CD4-positive, alpha-beta T cell treated with Interleukin-2 at 100 ng/mL for 4 hours (primary cell): ENCODE data around the gene ERLEC1.
"Not testable (repeated sequence)": the region's sequence is repeated elsewhere in the genome, so short reads cannot be mapped to it uniquely, and the experiment has no call there.

Experiments used
- DNase-seq: peaks from one replicate; pipeline ENCODE4 v3.0.0-alpha.2; 2020; ENCODE audit warnings: low spot score

ERLEC1 gene, protein sequence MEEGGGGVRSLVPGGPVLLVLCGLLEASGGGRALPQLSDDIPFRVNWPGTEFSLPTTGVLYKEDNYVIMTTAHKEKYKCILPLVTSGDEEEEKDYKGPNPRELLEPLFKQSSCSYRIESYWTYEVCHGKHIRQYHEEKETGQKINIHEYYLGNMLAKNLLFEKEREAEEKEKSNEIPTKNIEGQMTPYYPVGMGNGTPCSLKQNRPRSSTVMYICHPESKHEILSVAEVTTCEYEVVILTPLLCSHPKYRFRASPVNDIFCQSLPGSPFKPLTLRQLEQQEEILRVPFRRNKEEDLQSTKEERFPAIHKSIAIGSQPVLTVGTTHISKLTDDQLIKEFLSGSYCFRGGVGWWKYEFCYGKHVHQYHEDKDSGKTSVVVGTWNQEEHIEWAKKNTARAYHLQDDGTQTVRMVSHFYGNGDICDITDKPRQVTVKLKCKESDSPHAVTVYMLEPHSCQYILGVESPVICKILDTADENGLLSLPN

DNA sequence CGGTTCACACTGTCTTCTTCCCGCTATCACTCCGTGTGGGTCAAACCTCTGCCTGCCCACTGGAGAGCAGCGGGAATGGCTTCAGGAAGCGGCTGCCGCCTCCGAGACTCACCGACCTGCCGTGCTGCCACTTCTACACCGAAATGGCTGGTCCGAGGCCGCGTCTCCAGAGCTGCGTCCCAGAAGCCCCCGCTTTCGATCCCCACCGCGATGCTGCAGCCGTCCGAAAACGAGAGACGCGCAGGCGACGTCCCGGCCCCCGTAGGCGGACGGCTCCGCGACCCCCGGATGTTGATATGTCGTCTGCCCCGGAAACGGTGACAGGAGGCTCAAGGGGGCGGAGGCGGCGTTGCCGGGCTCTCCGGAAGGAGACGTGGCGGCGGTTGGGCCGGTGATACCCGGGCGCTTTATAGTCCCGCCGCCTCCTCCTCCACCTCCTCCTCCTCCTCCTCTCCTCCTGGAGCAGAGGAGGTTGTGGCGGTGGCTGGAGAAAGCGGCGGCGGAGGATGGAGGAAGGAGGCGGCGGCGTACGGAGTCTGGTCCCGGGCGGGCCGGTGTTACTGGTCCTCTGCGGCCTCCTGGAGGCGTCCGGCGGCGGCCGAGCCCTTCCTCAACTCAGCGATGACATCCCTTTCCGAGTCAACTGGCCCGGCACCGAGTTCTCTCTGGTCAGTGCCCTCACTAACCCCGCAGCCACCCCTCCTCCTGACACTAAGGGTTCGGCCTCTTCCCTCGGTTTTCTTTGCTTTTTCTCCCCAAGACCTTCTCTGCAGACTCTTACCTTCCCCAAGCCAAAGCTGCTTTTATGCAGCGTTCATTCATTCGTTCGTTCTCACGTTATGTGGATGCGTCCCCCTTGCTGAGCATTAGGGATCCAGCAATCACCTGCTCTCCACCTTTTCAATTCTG lies at the start of gene ERLEC1, which contains the start of gene ASB3:
TSS of gene ERLEC1 (plus strand) at position 340 of the 909 bp plus-strand sequence. CDS start at position 507, 167 bp downstream.
TSS of gene ASB3 (minus strand) at position 249 of the 909 bp plus-strand sequence. CDS start 21,381 bp downstream, outside the sequence.
- DNase-seq = peak; percentile 86

DNA sequence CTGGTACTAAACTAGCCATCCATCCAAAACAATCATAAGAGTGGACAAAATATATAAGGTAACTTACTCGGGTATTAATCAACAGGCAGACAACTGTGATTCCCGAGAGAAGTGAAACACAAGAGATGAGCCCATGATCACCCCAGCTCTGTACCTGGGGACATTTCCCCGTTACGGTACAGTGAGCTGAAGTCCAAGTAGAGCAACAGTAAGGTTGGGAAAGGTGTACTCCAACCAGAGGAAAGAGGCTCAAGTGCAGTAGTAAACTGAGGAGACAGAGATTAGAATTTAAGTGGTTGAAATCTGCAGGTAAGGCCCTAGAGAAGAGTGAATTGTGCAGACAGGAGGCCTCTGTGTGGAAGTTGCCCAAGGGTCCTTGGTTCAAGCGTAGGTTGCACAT lies 49.8 kb upstream of the ERLEC1 start:
- no peak for DNase-seq

- DNase-seq = no peak
Measured at GRCh38 chr2:53739032-53739431, 47.8 kb upstream of the ERLEC1 start.

DNA sequence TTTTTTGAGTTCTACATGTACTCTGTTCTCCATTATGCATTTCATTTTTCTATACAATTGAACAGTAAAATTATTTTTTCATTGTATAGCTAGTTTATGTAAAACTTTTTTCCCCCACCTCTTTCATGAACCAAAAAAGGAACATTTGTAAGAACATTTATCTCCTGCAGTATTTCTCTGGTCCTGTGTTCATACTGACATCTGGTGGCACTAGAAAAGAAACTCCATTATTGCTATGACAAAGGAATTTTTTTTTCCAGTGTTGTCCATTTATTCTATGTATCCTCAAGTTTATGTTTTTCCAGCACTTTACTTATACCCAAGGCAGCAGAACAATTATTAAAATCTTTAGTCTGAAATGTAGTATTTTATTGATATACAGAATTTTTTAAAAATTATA lies 46.7 kb upstream of the ERLEC1 start:
- DNase-seq = no peak

- DNase-seq = no peak
Measured at GRCh38 chr2:53744395-53745065, 42.3 kb upstream of the ERLEC1 start.

DNA sequence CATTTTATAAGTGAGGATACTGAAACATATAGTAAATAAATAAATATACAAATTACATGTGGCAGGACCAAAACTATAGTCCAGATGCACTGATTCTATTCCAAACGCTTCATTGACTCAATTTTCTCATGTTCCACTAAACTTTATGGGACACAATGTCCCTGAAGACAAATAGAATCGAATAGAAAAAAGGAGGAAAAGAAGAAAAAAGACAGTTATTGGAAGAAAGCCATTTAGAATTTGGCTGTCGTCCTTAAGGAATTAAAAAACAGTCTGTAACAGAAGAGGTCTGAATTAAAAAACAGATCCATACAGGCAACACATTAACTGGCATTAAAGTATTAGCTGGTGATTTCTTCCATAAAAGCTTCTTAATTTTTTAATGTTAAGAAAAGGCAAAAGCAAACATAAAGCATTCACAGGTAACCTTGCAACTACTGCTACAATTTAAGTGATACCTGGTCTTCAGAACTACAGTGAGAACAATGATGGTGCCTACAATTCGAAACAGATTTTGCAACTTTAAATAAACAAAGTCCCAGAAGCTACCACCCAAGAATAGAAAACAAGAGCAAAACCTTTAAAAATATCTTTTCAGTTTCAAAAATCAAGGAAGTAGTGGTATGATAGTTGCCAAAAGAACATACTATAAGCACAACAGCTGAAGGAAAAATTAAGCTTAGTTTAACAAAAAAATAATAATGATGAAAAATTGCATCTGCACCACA lies 36.6 kb upstream of the ERLEC1 start:
- DNase-seq = no peak

DNA sequence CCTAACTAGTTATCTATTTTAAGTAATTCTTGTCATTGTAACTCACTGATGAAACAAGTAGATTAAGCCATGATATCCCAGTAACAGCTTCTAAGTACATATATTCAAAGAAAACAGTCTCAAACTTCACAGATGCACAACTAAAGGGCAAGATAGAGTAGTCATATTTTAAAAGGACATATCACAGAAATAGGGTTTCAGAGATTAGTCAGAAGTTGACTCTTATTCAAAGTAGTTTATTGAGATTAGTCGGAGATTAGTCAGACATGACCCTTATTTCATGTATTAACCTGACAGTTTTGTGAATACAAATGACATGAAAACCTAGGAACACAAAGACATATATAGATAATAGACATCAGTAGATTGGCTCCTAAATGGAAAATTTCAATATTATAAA lies 35.1 kb upstream of the ERLEC1 start:
- no peak for DNase-seq

DNA sequence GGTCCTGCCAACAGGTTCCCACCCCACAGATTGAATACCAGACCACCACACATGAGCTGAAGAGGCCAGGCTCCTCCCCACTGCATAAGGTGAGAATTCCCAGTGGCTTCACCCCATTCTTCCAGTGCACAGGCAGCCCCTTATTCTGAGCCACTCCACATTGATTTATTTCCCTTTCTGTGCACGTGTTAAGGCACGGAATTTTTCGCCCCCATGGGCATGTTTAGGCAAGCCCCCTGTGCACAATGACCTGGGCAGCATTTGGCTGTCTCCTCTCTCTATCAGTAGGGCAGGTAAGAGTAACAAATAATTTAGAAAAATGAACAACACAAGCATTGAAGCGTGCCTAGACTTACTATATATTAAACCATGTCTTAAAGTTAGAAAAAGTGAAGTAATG lies 34.5 kb upstream of the ERLEC1 start:
- no peak for DNase-seq

- no peak for DNase-seq
Measured at GRCh38 chr2:53753041-53753440, 33.8 kb upstream of the ERLEC1 start.

- DNase-seq = no peak
Measured at GRCh38 chr2:53755121-53755520, 31.7 kb upstream of the ERLEC1 start.

DNA sequence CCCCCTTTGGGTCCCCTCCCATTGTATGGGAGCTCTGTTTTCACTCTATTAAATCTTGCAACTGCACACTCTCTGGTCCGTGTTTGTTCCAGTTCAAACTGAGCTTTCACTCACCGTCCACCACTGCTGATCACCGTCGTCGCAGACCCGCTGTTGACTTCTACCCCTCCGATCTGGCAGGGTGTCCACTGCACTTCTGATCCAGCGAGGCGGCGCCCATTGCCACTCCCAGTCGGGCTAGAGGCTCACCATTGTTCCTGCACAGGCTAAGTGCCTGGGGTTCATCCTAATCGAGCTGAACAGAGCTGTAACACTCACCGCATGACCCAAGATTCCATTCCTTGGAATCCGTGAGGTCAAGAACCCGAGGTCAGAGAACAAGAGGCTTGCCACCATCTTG lies 30.2 kb upstream of the ERLEC1 start:
- DNase-seq = no peak

DNA sequence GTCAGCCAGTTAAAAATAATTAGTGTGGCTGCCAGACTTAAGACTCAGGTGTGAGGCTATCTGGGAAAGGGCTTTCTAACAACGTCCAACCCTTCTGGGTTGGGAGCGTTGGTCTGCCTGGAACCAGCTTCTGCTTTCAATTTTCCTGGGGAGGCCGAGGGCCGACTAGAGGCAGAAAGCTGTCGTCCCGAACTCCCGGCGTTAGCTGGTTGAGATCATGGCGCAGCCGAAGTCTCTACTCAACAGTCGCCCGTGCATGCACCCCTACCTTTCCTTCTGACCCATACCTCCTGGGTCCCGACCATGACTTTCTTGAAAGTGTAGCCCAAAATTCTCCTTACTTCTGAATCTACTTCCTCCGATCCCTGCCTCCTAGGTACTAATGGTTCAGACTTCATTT lies 29.6 kb upstream of the ERLEC1 start:
- DNase-seq = not testable (repeated sequence)

DNA sequence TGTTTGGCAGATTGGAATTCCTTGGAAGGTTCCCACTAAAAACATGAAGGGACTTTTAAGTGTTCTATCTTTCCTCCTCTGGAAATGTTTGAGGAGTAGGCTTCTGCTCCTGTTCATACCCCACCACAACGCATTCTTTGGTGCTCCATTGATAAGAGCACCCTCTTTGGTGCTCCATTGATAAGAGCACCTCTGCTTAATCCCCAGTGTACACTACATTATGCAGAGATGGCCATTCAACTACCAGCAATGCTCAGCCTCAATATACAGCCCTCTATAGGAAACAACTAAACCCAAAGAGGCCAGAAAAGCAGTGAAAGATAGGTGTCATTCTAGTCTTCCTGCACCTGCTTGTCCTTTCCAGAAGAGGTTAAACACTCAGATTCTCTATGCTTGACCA lies 21.1 kb upstream of the ERLEC1 start:
- DNase-seq = no peak

DNA sequence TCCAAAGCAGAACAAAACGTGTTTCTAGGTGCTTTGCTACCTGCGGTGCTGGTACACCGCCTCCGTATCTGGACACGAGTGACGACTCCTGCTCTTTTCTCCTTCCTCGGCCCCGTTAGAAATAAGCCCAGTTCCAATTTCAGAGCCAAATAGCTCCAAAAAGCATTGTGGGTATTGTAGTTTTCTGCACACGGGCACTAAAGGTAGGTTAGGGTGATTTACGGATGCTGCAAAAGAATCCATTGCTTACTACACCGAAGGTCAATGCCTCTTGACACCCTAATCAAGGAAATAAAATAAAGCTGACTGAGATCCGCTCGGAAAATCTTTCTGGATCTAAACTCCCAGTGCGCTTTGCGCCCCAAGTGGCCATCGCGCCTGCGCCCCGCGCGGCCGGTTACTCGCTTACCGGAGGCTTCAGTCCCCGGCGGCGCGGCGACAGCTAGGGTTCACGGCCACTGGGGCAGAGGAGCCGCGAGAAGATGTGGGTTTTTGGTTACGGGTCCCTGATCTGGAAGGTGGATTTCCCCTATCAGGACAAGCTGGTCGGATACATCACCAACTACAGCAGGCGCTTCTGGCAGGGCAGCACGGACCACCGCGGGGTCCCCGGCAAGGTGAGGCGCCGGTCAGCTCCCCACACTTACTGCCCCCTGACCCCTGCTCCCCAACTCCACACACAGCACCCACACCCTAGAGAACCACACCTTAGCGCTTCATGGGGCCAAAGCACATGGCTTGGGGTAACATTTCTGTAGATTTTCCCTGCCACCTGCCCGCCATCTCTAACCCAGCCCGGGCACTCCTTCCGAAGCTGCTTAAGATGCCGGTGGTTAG lies 19.2 kb upstream of the ERLEC1 start, which contains the start of gene CHAC2:
TSS of gene CHAC2 (plus strand) at position 400 of the 837 bp plus-strand sequence. CDS start at position 483, 83 bp downstream.
- DNase-seq = peak; percentile 79

- DNase-seq = no peak
Measured at GRCh38 chr2:53768242-53768542, 18.7 kb upstream of the ERLEC1 start.

GRCh38 chr2:53769318-53769945 lies 17.4 kb upstream of the ERLEC1 start:
- no peak for DNase-seq

DNA sequence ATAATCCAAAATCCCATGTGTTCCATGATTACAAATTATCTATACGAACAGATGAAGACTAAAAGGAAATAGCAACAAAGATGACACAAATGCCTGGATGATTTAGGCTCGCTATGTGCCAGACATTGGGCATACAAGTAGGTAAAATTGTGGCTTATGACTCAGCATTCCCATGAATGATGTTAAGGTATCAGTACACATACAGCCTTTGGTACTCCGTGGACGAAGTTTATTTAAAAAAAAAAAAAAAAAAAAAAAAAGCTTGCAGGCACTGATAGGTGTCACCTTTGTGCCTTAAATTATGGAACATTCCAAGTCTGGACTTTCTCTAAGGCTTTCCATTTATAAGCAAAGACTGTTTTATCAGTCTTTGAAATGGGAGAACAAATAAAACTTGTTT lies 16.6 kb upstream of the ERLEC1 start:
- peak; percentile 10 for DNase-seq

DNA sequence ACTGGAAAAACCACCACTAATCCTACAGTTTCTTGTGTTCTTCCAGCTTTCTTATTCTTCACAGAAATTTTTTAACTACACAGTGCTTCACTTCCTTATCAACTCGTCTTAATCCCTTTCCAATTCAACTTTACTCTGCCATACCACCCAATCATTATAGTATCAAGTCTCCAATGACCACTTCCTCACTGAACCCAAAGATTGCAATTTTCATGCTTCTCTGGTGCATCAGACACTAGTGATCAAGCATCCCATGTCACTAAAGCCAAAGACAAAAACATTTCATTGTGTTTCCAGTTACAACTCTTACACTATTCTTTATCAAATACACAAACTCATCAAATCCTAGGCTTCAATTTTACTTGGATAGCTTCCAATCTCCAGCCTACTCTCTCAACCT lies 9.7 kb upstream of the ERLEC1 start:
- no peak for DNase-seq

- no peak for DNase-seq
Measured at GRCh38 chr2:53778536-53779162, 8.2 kb upstream of the ERLEC1 start.

- no peak for DNase-seq
Measured at GRCh38 chr2:53780056-53780455, 6.8 kb upstream of the ERLEC1 start.
